ENCODE results near the gene MED13L. TPM values are rescaled to one million over a fixed set of nuclear protein-coding genes. Genes with fewer than 3 reads are reported as not detected.

Gene MED13L
- total RNA-seq, 1 donor from 2014 or later, result 117 TPM

DNA sequence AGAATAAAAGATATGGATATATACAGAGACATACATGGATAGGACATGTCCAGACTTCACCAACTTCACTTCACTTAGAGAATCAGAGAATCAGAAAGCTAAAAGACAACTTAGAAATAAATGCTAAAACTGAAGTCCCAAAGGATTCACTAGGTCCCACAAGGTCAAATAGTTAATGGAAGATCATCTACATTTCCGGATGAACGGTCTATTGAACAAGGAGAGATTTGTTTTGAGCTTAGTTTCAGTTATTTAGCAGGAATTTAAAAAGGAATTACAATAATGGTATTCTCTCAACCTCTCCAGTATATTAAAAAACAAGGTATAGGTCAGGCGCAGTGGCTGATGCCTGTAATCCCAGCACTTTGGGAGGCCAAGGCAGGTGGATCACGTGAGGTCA lies 187.0 kb downstream of the MED13L start:
- no peak for DNase-seq (ENCODE audit: low spot score)

- no peak for DNase-seq (ENCODE audit: low spot score)
Observed at GRCh38 chr12:116089080-116089479, 188.4 kb downstream of the MED13L start.

GRCh38 chr12:116087962-116088361 lies 189.5 kb downstream of the MED13L start:
- no peak for DNase-seq (ENCODE audit: low spot score)

DNA sequence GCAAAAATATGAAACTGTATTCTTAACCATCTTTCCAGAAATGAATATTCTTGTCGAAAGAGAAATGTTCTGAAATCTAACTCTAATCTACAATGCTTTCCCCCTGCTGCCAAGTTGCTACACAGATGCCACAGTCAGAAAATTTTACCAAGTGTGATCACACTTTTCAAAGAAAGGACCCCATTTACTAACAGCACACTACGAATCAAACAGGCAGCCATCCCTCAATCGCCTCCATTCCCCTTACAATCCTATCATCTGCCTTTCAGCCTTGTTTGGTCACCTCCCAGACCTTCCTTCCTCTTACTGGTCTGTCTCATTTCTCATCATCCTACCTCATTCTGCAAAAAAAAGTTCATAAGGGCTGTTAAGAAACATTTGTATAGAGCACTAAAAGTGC lies 190.1 kb downstream of the MED13L start:
- DNase-seq (ENCODE audit: low spot score), result no peak

DNA sequence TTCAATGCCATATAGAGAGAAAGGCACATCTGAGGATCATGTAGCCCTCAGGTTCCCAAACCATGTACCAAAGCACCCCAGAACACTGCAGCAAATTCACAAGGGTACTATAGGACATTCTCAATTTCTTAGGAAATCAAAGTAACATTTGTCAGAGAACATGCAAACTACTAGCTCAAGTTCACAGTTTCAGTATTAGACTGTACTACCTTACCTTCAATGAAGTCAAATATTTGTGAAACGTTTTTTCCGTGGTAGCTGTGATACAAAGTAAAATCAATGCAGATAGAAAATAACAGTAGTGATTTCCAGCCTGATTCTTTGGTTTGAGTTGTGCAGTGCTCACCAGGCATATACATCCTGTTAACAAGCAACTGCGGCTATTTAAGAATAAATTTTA lies 197.1 kb downstream of the MED13L start:
- DNase-seq (ENCODE audit: low spot score), result no peak

DNA sequence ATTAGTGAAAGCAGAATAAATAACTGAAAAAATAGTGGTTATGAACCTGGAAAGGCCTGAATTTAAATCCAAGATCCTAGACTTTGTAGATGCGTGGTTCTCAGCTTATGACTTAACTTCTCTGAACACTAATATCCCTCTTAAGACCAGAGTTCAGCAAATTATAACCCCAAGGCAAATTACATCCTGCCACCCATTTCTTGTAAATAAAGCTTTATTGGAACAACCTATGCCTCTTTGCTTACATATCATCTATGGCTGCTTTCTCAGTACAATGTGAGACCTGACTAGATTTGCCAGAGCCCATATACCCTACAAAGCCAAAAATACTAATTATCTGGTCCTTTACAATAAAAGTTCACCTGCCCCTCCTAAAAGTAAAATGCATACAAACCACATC lies 199.1 kb downstream of the MED13L start:
- no peak for DNase-seq (ENCODE audit: low spot score)

DNA sequence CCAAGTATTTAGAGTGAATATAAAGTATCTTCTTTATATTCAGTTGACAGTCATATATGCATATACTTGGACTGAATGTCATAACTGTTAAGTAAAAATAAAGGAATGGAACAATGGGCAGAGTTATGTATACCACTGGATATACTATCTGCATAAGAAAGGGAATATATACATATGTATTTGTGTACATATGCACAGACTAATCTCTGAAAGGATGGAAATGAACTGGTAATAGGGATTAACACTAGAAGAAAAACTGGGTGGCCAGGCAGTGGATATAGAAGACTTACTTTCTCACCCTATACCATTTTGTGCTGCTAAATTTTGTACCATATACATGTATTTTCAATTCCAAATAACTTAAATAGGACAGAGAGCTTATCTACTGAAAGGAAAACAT lies 200.1 kb downstream of the MED13L start:
- DNase-seq (ENCODE audit: low spot score), result no peak

DNA sequence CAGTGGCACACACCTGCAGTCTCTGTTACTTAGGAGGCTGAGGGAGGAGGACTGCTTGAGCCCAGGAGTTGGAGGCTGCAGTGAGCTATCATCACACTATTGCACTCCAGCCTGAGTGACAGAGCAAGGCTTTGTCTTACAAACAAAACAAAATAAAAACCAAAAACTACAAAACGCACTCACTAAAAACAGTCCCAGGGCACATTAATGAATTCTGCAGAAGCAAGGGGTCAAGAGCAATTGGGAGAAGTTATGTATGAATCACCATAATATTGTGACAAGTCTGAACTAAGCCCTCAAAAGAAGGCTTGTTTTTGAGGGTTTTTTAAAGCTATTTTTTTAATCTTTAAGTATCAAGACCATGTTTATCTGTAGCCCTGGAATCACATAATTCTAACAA lies 201.1 kb downstream of the MED13L start:
- no peak for DNase-seq (ENCODE audit: low spot score)

DNA sequence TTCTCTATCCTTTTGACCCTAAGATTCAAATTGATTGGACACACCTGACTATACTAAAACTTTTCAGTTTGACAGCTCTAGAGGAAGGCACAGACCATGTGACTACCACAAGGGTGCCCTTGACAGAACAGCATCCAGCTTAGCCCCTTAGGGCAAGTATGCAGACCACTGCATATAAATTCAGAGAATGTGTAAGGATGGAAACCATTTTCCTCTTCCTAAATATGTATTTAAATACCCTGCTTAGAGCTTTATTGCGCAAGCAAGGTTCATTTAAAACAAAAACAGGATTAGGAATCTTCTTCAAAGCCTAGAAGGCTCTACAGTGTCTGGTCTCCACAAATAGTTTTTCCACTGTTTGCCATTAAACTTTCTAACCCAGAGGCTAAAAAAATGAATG lies 202.8 kb downstream of the MED13L start:
- no peak for DNase-seq (ENCODE audit: low spot score)

DNA sequence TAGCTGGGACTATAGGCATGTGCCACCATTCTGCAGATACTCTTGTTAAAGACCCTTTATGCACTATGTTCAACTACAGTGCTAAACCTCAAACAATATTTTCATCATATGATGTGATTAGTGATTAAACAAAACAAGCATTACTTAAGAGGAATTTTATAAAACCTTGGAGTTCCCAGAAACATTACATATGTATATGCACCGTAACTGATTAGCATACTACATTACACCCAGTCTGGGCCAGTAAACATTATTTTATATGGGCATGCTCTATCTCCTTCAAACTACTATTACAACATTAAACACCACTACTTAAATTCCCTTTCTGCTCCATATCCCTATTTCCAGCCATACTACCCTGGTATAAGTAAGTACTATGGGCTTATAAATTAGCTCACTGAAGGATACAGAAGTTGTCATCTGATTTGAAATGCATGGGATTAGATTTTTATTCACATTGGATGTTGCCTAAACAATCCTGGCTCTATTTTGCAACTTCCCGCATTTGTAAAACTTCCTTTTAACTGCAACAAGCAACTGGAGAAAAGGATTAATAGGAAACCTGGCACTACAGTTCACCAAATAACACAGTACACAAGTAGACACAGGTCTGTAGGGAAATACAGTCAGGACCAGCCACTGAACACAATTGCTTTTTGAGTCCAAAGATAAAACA lies 205.8 kb downstream of the MED13L start:
- DNase-seq (ENCODE audit: low spot score), result no peak

- no peak for DNase-seq (ENCODE audit: low spot score)
Observed at GRCh38 chr12:116070444-116070843, 207.0 kb downstream of the MED13L start.

DNA sequence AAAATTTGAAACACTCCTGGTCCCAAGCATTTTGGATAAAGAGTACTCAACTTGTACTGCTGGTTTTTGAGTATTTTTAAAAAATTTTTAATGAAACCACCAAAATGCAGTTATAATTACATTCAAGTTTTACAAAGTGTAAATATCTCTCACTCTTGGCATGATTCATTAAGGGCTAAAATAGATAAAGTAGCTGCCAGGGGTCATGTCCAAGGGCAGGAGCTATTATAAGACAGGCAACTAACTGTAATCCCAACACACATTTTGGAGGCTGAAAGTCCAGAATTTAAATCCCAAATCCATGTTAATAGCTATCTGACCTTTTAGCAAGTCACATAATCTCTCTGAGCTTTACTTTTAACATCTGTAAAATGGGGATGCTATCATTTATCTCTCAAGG lies 207.6 kb downstream of the MED13L start:
- no peak for DNase-seq (ENCODE audit: low spot score)

DNA sequence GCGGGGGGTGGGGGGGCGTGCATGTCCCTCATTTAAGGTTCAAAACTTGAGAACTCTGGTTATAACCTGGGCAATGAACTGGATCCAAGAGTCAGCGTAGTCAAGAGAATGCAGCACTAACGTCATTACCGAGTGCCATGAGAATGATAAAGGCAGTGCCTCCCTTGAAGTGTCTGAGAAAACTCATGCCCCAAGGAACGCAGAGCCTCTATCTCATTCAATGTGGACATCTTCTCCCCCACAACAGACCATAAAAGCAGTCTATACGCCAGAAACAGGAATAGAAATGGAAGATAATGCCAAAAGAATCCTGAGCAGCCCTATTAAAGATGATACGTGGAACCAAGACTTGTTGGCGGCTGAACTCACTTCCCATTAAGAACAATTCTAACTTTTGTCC lies 208.6 kb downstream of the MED13L start:
- no peak for DNase-seq (ENCODE audit: low spot score)

DNA sequence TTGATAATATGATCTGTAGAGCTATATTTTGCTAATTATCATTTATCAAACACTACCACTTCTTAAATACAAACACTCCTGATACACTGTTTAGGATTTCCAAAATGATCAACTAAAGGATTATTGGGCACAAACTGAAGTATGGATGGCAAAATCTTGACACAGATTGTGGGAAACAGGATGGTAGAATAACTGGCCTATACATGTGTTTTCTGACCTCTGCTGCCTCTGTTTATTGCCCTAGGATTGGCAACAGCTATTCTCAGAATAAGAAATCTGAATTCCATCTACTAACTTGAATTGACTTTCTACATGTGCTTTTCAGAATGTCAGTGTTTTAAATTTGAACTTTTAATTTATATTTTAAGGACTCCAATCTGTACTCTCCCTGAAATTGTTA lies 209.1 kb downstream of the MED13L start:
- no peak for DNase-seq (ENCODE audit: low spot score)

- DNase-seq (ENCODE audit: low spot score), result no peak
Observed at GRCh38 chr12:116067892-116068291, 209.6 kb downstream of the MED13L start.

GRCh38 chr12:116066381-116067230 lies 210.9 kb downstream of the MED13L start:
- no peak for DNase-seq (ENCODE audit: low spot score)

DNA sequence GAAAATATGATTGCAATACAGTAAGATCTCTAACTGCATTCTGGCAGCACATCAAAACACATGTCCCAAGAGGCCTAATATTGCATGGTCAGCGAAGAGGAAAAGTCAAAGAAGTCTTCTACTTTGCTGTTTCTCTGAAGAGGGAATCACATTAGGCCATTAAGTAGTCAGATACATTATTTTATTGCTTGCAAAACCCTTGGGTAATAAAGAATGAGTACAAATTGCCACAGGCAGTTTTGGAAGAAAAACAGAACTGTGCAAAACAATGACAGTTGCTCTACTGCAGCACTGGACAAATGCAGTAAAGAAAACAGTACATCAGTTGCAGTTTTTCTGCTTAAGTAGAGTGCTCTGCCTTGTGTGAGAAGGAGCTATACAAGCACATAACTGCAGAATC lies 211.9 kb downstream of the MED13L start:
- DNase-seq (ENCODE audit: low spot score), result no peak

DNA sequence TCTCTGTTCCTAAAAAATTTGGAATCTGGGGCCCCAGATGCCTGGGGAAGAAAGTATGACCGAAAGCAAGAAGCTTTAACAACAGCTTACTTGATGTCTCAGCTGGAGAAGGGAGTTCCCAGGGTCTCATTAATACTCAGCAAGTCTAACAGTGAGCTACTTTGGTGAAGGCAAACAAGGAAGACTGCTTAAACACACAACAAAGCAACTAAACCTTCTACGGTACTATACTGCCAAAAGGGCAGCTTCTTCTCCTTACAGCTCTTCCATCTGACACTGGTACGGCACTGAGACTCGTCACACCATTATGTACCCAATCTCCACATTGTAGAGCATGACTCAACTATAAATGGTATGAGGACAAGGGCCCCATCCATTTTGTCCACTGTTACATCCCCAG lies 213.0 kb downstream of the MED13L start:
- DNase-seq (ENCODE audit: low spot score), result no peak

GRCh38 chr12:116062698-116063097 lies 214.8 kb downstream of the MED13L start:
- DNase-seq (ENCODE audit: low spot score), result no peak

- no peak for DNase-seq (ENCODE audit: low spot score)
Observed at GRCh38 chr12:116060764-116061163, 216.7 kb downstream of the MED13L start.

GRCh38 chr12:116059904-116060303 lies 217.6 kb downstream of the MED13L start:
- no peak for DNase-seq (ENCODE audit: low spot score)

GRCh38 chr12:116058574-116058973 lies 218.9 kb downstream of the MED13L start:
- no peak for DNase-seq (ENCODE audit: low spot score)

- DNase-seq (ENCODE audit: low spot score), result no peak
Observed at GRCh38 chr12:116057356-116057755, 220.1 kb downstream of the MED13L start.
